H1 (cell line): ENCODE results near the gene QPCTL. TPM values are rescaled to one million over a fixed set of nuclear protein-coding genes. Genes with fewer than 3 reads are reported as not detected.

ENCODE experiments used
- CTCF ChIA-PET: fragments of 300-600 bp; sonication (Branson Sonifier 250); formaldehyde crosslinking; loops from one replicate; lab custom pipeline; 2021; ENCODE audit not compliant: partially characterized antibody; lab: Charles Lee
- POLR2A ChIA-PET: fragments of 300-600 bp; sonication (Branson Sonifier 250); formaldehyde crosslinking; loops from one replicate; lab custom pipeline; 2021; ENCODE audit warnings: inconsistent platforms; ENCODE audit not compliant: partially characterized antibody; lab: Charles Lee
- DNase-seq, 2 experiments: peaks; one replicate each; pipeline versions ENCODE4 v3.0.0 to v3.0.0-alpha.2; 2010 to 2022; ENCODE audit warnings: low spot score in 2 of 2, low read depth in 1 of 2, mixed read lengths in 1 of 2
- FAIRE-seq: peaks from 2 replicates; lab custom pipeline; 2011; peaks lifted over from hg19 to GRCh38; lab: Jason Lieb, UNC
- H2AFZ ChIP-seq: 2 replicates; pipeline ENCODE4 v1.8.1; 2012; ENCODE audit warnings: low read length, inconsistent platforms
- H2AK5ac ChIP-seq: 2 replicates; pipeline ENCODE4 v1.6.1; 2013; ENCODE audit warnings: low read depth, low read length
- H2BK120ac ChIP-seq: replicated peaks from 2 replicates; pipeline ENCODE3; 2013; ENCODE audit warnings: low read depth, low read length, inconsistent platforms
- H2BK12ac ChIP-seq: 2 replicates; pipeline ENCODE4 v1.6.1; 2013; ENCODE audit warnings: low read depth, low read length
- H2BK15ac ChIP-seq: 2 replicates; pipeline ENCODE4 v1.6.1; 2013; ENCODE audit warnings: low read length
- H2BK20ac ChIP-seq: 2 replicates; pipeline ENCODE4 v1.6.1; 2013; ENCODE audit warnings: low read length
- H2BK5ac ChIP-seq: 2 replicates; pipeline ENCODE4 v1.6.1; 2013; ENCODE audit warnings: low read depth, low read length
- H3K14ac ChIP-seq: 2 replicates; pipeline ENCODE4 v1.6.1; 2013; ENCODE audit warnings: inconsistent platforms; ENCODE audit not compliant: insufficient read length
- H3K18ac ChIP-seq: 2 replicates; pipeline ENCODE4 v1.6.1; 2013; ENCODE audit warnings: low read length; ENCODE audit errors: extremely low read depth
- H3K23ac ChIP-seq: 2 replicates; pipeline ENCODE4 v1.6.1; 2013; ENCODE audit warnings: inconsistent platforms; ENCODE audit not compliant: insufficient read length
- H3K23me2 ChIP-seq: 2 replicates; pipeline ENCODE4 v1.6.1; 2013; ENCODE audit warnings: low read depth, low read length
- H3K27ac ChIP-seq: 2 replicates; pipeline ENCODE4 v1.6.1; 2011; ENCODE audit warnings: low read depth, low read length, inconsistent platforms
- H3K27me3 ChIP-seq, 4 experiments: replicated peaks in 1 of 4; 1 replicate in 1 of 4; 2 replicates in 3 of 4; pipeline versions ENCODE4 v1.6.1 to v1.8.1; 2011 to 2013; ENCODE audit warnings: low read length in 3 of 4, mild to moderate bottlenecking in 3 of 4, inconsistent platforms in 2 of 4, mixed read lengths in 2 of 4, moderate library complexity in 1 of 4; ENCODE audit not compliant: control insufficient read depth in 3 of 4, insufficient read depth in 3 of 4; ENCODE audit errors: extremely low read depth in 1 of 4
- H3K36me3 ChIP-seq, 4 experiments: 2 replicates each; pipeline versions ENCODE4 v1.6.1 to v1.8.1; 2011 to 2013; ENCODE audit warnings: mild to moderate bottlenecking in 4 of 4, low read length in 3 of 4, moderate library complexity in 2 of 4, control low read depth in 1 of 4, inconsistent platforms in 1 of 4; ENCODE audit not compliant: insufficient read depth in 4 of 4, control insufficient read depth in 2 of 4
- H3K4ac ChIP-seq: replicated peaks from 2 replicates; pipeline ENCODE3; 2013; ENCODE audit warnings: low read length, low read depth, mixed read lengths, inconsistent platforms; ENCODE audit not compliant: insufficient read length
- H3K4me1 ChIP-seq, 4 experiments: replicated peaks in 1 of 4; 1 replicate in 1 of 4; 2 replicates in 3 of 4; pipeline versions ENCODE4 v1.6.1 to v1.8.1; 2011 to 2013; ENCODE audit warnings: low read length in 3 of 4, inconsistent platforms in 2 of 4, mixed read lengths in 1 of 4; ENCODE audit not compliant: insufficient read depth in 4 of 4, control insufficient read depth in 3 of 4
- H3K4me2 ChIP-seq, 2 experiments: 2 replicates each; pipeline versions ENCODE4 v1.6.1 to v1.8.1; 2011 to 2013; ENCODE audit warnings: low read depth in 2 of 2, low read length in 2 of 2, control low read depth in 1 of 2, inconsistent platforms in 1 of 2, mild to moderate bottlenecking in 1 of 2; ENCODE audit not compliant: insufficient read depth in 1 of 2
- H3K4me3 ChIP-seq, 4 experiments: fragments of 200-600, 300-600 bp in 1 of 4; sonication (generic), shearing (Covaris generic), sonication (Bioruptor Twin) in 1 of 4; 2 replicates each; pipeline versions ENCODE4 v1.5.1 to v1.8.1; 2011 to 2016; ENCODE audit warnings: low read length in 4 of 4, low read depth in 3 of 4, control low read depth in 2 of 4, inconsistent platforms in 2 of 4, mild to moderate bottlenecking in 2 of 4, mixed read lengths in 1 of 4, moderate library complexity in 1 of 4; ENCODE audit not compliant: insufficient read depth in 2 of 4; ENCODE audit errors: extremely low read depth in 1 of 4
- H3K56ac ChIP-seq: replicated peaks from 2 replicates; pipeline ENCODE3; 2013; ENCODE audit warnings: low read depth, mild to moderate bottlenecking, mixed read lengths, low read length, inconsistent platforms; ENCODE audit not compliant: insufficient read length
- H3K79me1 ChIP-seq: 2 replicates; pipeline ENCODE4 v1.6.1; 2013; ENCODE audit warnings: low read depth, low read length, control low read depth
- H3K79me2 ChIP-seq, 2 experiments: 2 replicates each; pipeline versions ENCODE4 v1.6.1 to v1.8.1; 2012 to 2013; ENCODE audit warnings: low read length in 2 of 2, mild to moderate bottlenecking in 2 of 2, inconsistent platforms in 1 of 2; ENCODE audit not compliant: insufficient read depth in 2 of 2, control insufficient read depth in 1 of 2
- H3K9ac ChIP-seq, 4 experiments: replicated peaks in 1 of 4; 1 replicate in 1 of 4; 2 replicates in 3 of 4; pipeline versions ENCODE4 v1.6.1 to v1.8.1; 2011 to 2013; ENCODE audit warnings: low read depth in 3 of 4, low read length in 3 of 4, control low read depth in 2 of 4, mild to moderate bottlenecking in 2 of 4, moderate library complexity in 2 of 4, inconsistent platforms in 1 of 4; ENCODE audit errors: extremely low read depth in 1 of 4
- H3K9me3 ChIP-seq, 2 experiments: 2 replicates each; pipeline versions ENCODE4 v1.6.1 to v1.8.1; 2012 to 2013; ENCODE audit warnings: mild to moderate bottlenecking in 2 of 2, moderate library complexity in 2 of 2, control low read depth in 1 of 2, inconsistent platforms in 1 of 2, low read depth in 1 of 2, low read length in 1 of 2, mixed read lengths in 1 of 2; ENCODE audit not compliant: insufficient read depth in 2 of 2
- H4K20me1 ChIP-seq, 2 experiments: replicated peaks in 1 of 2; 2 replicates each; pipeline versions ENCODE3 to v1.8.1; 2011 to 2013; ENCODE audit warnings: inconsistent platforms in 2 of 2, low read length in 2 of 2, mild to moderate bottlenecking in 1 of 2; ENCODE audit not compliant: insufficient read depth in 2 of 2, control insufficient read depth in 1 of 2
- H4K5ac ChIP-seq: 2 replicates; pipeline ENCODE4 v1.6.1; 2013; ENCODE audit warnings: low read length, low read depth, mixed read lengths, inconsistent platforms; ENCODE audit not compliant: insufficient read length
- H4K8ac ChIP-seq: 2 replicates; pipeline ENCODE4 v1.8.0; 2013; ENCODE audit warnings: mild to moderate bottlenecking, moderate library complexity, low read length, inconsistent platforms; ENCODE audit not compliant: insufficient read depth; ENCODE audit errors: extremely low read depth
- H4K91ac ChIP-seq: replicated peaks from 2 replicates; pipeline ENCODE3; 2013; ENCODE audit warnings: low read length, mixed read lengths, inconsistent platforms; ENCODE audit not compliant: insufficient read length
- ASH2L ChIP-seq: fragments of 200-600, 300-600 bp; sonication (generic); IDR thresholded peaks from one replicate; pipeline ENCODE4 v1.7.1; 2017; ENCODE audit warnings: low read length
- WGBS, 2 experiments: shearing (Covaris generic) in 1 of 2; methylation state at CpG; one replicate each; pipeline versions ENCODE4 v1.1.6 to v1.1.7; 2013 to 2015; ENCODE audit warnings: low lambda C conversion rate in 2 of 2, mixed read lengths in 2 of 2, inconsistent platforms in 1 of 2, low coverage in 1 of 2, missing lambda C conversion rate in 1 of 2; ENCODE audit not compliant: insufficient replicate concordance in 2 of 2, insufficient coverage in 1 of 2, insufficient read length in 1 of 2; ENCODE audit errors: extremely low coverage in 1 of 2, missing lambda C conversion rate in 1 of 2; 5-methylcytosine and 5-hydroxymethylcytosine counted together
- polyA plus RNA-seq, 7 experiments: library from polyadenylated mRNA; depleted of rRNA in 3 of 7; stranded (reverse) in 5 of 7; unstranded in 2 of 7; fragments of >200 nt in 5 of 7; fragments of 200-250 nt in 2 of 7; gene quantifications; 1 replicate in 5 of 7; 2 replicates in 1 of 7; 4 replicates in 1 of 7; pipeline versions ENCODE4 v1.2.1 to v1.2.3, GENCODE V29; 2011 to 2013; ENCODE audit warnings: missing spikeins in 2 of 7, mixed read lengths in 2 of 7
- total RNA-seq: library from RNA; stranded (reverse); fragmentation: NEBNext Ultra II Directional; extraction: Animal tissue kit (Norgen Biotek cat#: 25700); gene quantifications from 2 replicates; pipeline ENCODE4 v1.2.1, GENCODE V29; 2021

Gene QPCTL
- total and polyA plus RNA-seq, 2 of the 8 experiments (the other 6 are each of a cell fraction or from before 2014, with no cell fraction given) = 25.2 to 35.3 TPM

GRCh38 chr19:45650722-45651121 lies 41.7 kb upstream of the QPCTL start:
- Histone ChIP-seq H3K23ac (no peak overlapping the region), H3K4ac (no peak overlapping the region), H4K20me1 (no peaks in the 10 kb centered on the region), H2BK12ac (no peak overlapping the region), H3K14ac (no peak overlapping the region), H4K8ac (no peak overlapping the region), H3K9me3 (no peaks in the 10 kb centered on the region; a peak in 1 of 4 replicates), H2AFZ (no peak overlapping the region), H2BK120ac (no peak overlapping the region), H4K91ac (no peak overlapping the region), H2BK5ac (no peak overlapping the region), H3K79me2 (no peaks in the 10 kb centered on the region), H3K23me2 (no peaks in the 10 kb centered on the region), H3K79me1 (no peaks in the 10 kb centered on the region), H3K27ac (no peak overlapping the region), H3K4me1 (peaks cover 0 to 3% (median 2%) of the 10 kb centered on the region in 4 experiments; a peak in 2 of 7 replicates), H3K4me3 (no peak overlapping the region), H4K5ac (no peak overlapping the region), H2BK20ac (no peak overlapping the region), H3K56ac (no peak overlapping the region), H2BK15ac (no peak overlapping the region), H3K9ac (no peak overlapping the region), H3K27me3 (no peaks in the 10 kb centered on the region), H3K18ac (no peak overlapping the region), H3K36me3 (no peaks in the 10 kb centered on the region), H2AK5ac (no peak overlapping the region), H3K4me2 (no peak overlapping the region)
- FAIRE-seq (no peak), DNase-seq (no peak)
- ChIA-PET CTCF (interaction anchor here (0.6 to 4.5 kb wide), 6 partner anchors 9 to 223 kb away, joined by 3 to 30 read pairs (median 3); no protein-coding TSS in a partner anchor), POLR2A (interaction anchor here (0.9 to 1.2 kb wide), 3 partner anchors 9 to 20 kb away, joined by 4 read pairs; no protein-coding TSS in a partner anchor)
- 94% methylated on average over 3 of the region's 3 CpGs; no CpG with 5 or more reads in 1 of the 2 experiments for WGBS, 2 experiments
- no peak for TF ChIP-seq ASH2L
